ENCODE results near the gene TMTC4. TPM values are rescaled to one million over a fixed set of nuclear protein-coding genes. Genes with fewer than 3 reads are reported as not detected.

Gene TMTC4
- total RNA-seq, 3 donors from 2014 or later: 16.6 to 28.2 (median 16.8) TPM

DNA sequence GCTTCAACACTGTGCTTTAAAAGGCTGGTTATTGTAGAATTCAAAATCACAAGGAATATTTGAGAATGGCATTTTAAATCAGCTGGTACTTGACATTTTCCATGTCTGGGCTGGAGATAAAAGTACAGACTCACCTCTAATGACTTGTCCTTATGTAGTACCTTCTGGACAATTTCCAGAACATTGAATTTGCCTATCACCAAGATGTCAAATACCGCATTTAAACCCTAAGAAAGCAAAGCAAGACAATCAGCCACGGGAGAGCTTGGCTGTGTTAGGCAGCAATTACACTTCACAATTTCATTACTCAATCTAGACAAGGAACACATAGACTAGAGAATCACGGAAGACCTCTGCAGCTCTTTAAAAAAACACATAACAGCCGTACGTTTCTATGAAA is 36.8 kb downstream of the TMTC4 start:
- intact Hi-C loops (cut with DNase I; ENCODE audit: low total_unique reads): no loop called here
- H3K27me3 ChIP-seq: no peaks in the 10 kb centered on the region
- peaks cover 4% of the 10 kb centered on the region for H3K36me3 ChIP-seq
- no peak overlapping the region for H3K27ac ChIP-seq
- TF ChIP-seq, protein P1, sequence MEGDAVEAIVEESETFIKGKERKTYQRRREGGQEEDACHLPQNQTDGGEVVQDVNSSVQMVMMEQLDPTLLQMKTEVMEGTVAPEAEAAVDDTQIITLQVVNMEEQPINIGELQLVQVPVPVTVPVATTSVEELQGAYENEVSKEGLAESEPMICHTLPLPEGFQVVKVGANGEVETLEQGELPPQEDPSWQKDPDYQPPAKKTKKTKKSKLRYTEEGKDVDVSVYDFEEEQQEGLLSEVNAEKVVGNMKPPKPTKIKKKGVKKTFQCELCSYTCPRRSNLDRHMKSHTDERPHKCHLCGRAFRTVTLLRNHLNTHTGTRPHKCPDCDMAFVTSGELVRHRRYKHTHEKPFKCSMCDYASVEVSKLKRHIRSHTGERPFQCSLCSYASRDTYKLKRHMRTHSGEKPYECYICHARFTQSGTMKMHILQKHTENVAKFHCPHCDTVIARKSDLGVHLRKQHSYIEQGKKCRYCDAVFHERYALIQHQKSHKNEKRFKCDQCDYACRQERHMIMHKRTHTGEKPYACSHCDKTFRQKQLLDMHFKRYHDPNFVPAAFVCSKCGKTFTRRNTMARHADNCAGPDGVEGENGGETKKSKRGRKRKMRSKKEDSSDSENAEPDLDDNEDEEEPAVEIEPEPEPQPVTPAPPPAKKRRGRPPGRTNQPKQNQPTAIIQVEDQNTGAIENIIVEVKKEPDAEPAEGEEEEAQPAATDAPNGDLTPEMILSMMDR (IDR thresholded peaks at IDR 0.05): no peak
- TF ChIP-seq POLR2AphosphoS5 (IDR thresholded peaks at IDR 0.05): no peak
- TF ChIP-seq POLR2A (IDR thresholded peaks at IDR 0.05): no peak
- H3K4me1 ChIP-seq: no peaks in the 10 kb centered on the region
- no peak for DNase-seq (ENCODE audit: low spot score in 2 of 2)
- no peak overlapping the region for H3K4me3 ChIP-seq
- H3K9me3 ChIP-seq: no peaks in the 10 kb centered on the region

DNA sequence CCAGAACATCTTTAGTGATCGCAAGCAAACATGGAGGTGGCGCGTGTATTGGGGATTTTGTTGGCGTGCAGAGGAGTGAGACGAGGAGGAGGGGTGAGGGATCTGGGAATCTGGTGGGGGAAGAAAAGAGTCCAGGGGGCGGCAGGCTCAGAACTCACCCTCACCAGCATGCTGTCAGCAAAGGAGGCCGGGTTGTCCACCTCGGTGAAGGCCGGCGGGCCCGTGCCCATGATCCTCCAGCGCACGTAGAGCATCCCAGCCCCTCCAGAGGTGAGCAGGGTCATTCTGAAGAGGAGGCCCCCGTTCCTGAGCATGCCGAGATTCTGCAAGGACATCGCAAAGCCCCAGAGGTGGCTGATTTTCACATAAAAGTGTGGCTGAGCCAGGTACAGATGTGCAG is 37.2 kb downstream of the TMTC4 start:
- TF ChIP-seq, protein P1 (IDR thresholded peaks at IDR 0.05): no peak
- TF ChIP-seq POLR2A (IDR thresholded peaks at IDR 0.05): no peak
- TF ChIP-seq POLR2AphosphoS5 (IDR thresholded peaks at IDR 0.05): no peak
- H3K27ac ChIP-seq: no peak overlapping the region
- DNase-seq (ENCODE audit: low spot score in 2 of 2): no peak
- no peaks in the 10 kb centered on the region for H3K27me3 ChIP-seq
- intact Hi-C loops (cut with DNase I; ENCODE audit: low total_unique reads): no loop called here
- no peaks in the 10 kb centered on the region for H3K9me3 ChIP-seq
- H3K4me1 ChIP-seq: no peaks in the 10 kb centered on the region
- H3K36me3 ChIP-seq: peaks cover 4% of the 10 kb centered on the region
- H3K4me3 ChIP-seq: no peak overlapping the region

- Histone ChIP-seq H3K9me3 (no peaks in the 10 kb centered on the region), H3K27ac (no peak overlapping the region), H3K4me3 (no peak overlapping the region), H3K4me1 (no peaks in the 10 kb centered on the region), H3K36me3 (peaks cover 4% of the 10 kb centered on the region), H3K27me3 (no peaks in the 10 kb centered on the region)
- intact Hi-C loops (cut with DNase I; ENCODE audit: low total_unique reads): no loop called here
- no peak for DNase-seq (ENCODE audit: low spot score in 2 of 2)
- no peak for TF ChIP-seq POLR2A (IDR thresholded peaks at IDR 0.05)
- no peak for TF ChIP-seq POLR2AphosphoS5 (IDR thresholded peaks at IDR 0.05)
- TF ChIP-seq, protein P1 (IDR thresholded peaks at IDR 0.05): no peak
These were observed 38.2 kb downstream of the TMTC4 start for GRCh38 chr13:100636441-100636840.

- intact Hi-C loops (cut with DNase I; ENCODE audit: low total_unique reads): no loop called here
- Histone ChIP-seq H3K4me3 (no peak overlapping the region), H3K4me1 (no peaks in the 10 kb centered on the region), H3K36me3 (peaks cover 4% of the 10 kb centered on the region), H3K27ac (no peak overlapping the region), H3K27me3 (no peaks in the 10 kb centered on the region), H3K9me3 (no peaks in the 10 kb centered on the region)
- no peak for TF ChIP-seq POLR2A (IDR thresholded peaks at IDR 0.05)
- TF ChIP-seq POLR2AphosphoS5 (IDR thresholded peaks at IDR 0.05): no peak
- TF ChIP-seq, protein P1 (IDR thresholded peaks at IDR 0.05): no peak
- DNase-seq (ENCODE audit: low spot score in 2 of 2): no peak
These were observed 38.6 kb downstream of the TMTC4 start for GRCh38 chr13:100636004-100636403.

- Histone ChIP-seq H3K9me3 (no peaks in the 10 kb centered on the region), H3K36me3 (peaks cover 4% of the 10 kb centered on the region), H3K4me3 (no peak overlapping the region), H3K4me1 (no peaks in the 10 kb centered on the region), H3K27ac (no peak overlapping the region), H3K27me3 (no peaks in the 10 kb centered on the region)
- intact Hi-C loops (cut with DNase I; ENCODE audit: low total_unique reads): no loop called here
- no peak for TF ChIP-seq POLR2A (IDR thresholded peaks at IDR 0.05)
- no peak for TF ChIP-seq POLR2AphosphoS5 (IDR thresholded peaks at IDR 0.05)
- TF ChIP-seq, protein P1 (IDR thresholded peaks at IDR 0.05): no peak
- no peak for DNase-seq (ENCODE audit: low spot score in 2 of 2)
These were observed 39.9 kb downstream of the TMTC4 start for GRCh38 chr13:100634696-100635095.

All from breast epithelium (tissue), 4 donors.